GM23248 (cell line): Measurements from ENCODE around the gene COPRS. TPM values are rescaled to one million over a fixed set of nuclear protein-coding genes. Genes with fewer than 3 reads are reported as not detected.

Experiments used
- DNase-seq: peaks from one replicate; pipeline ENCODE4 v3.0.0-alpha.2; 2015
- H2AFZ ChIP-seq: fragments of 200-600 bp; sonication (generic); 2 replicates; pipeline ENCODE4 v1.6.1; 2016; ENCODE audit warnings: antibody characterized with exemption
- H3F3A ChIP-seq: fragments of 200-600 bp; sonication (generic); 2 replicates; pipeline ENCODE4 v1.6.1; 2016; ENCODE audit warnings: mild to moderate bottlenecking, antibody characterized with exemption, mixed run types; ENCODE audit not compliant: insufficient read depth
- H3K27ac ChIP-seq: fragments of 200-600 bp; sonication (generic); 2 replicates; pipeline ENCODE4 v1.5.1; 2016; ENCODE audit warnings: mild to moderate bottlenecking
- H3K27me3 ChIP-seq: fragments of 200-600 bp; sonication (generic); replicated peaks from 2 replicates; pipeline ENCODE4 v1.6.1; 2016; ENCODE audit warnings: mild to moderate bottlenecking; ENCODE audit not compliant: insufficient read depth
- H3K36me3 ChIP-seq: fragments of 200-600 bp; sonication (generic); 2 replicates; pipeline ENCODE4 v1.6.1; 2016; ENCODE audit warnings: low read depth, mild to moderate bottlenecking
- H3K4me1 ChIP-seq: fragments of 200-600 bp; sonication (generic); 2 replicates; pipeline ENCODE4 v1.6.1; 2016; ENCODE audit warnings: mild to moderate bottlenecking; ENCODE audit not compliant: insufficient read depth
- H3K4me2 ChIP-seq: fragments of 200-600 bp; sonication (generic); one replicate; pipeline ENCODE4 v1.6.1; 2016; ENCODE audit warnings: mild to moderate bottlenecking; ENCODE audit not compliant: unreplicated experiment
- H3K4me3 ChIP-seq: fragments of 200-600 bp; sonication (generic); 2 replicates; pipeline ENCODE4 v1.5.1; 2016; ENCODE audit warnings: mild to moderate bottlenecking
- H3K79me2 ChIP-seq: fragments of 200-600 bp; sonication (generic); 2 replicates; pipeline ENCODE4 v1.6.1; 2016; ENCODE audit warnings: mild to moderate bottlenecking; ENCODE audit not compliant: insufficient read depth
- H3K9ac ChIP-seq: fragments of 200-600 bp; sonication (generic); 2 replicates; pipeline ENCODE4 v1.6.1; 2016; ENCODE audit warnings: mild to moderate bottlenecking
- H3K9me2 ChIP-seq: fragments of 200-600 bp; sonication (generic); 2 replicates; pipeline ENCODE4 v1.6.1; 2016; ENCODE audit warnings: mixed run types, mild to moderate bottlenecking, moderate library complexity; ENCODE audit not compliant: insufficient read depth
- H3K9me3 ChIP-seq: fragments of 200-600 bp; sonication (generic); one replicate; pipeline ENCODE4 v1.6.1; 2017; ENCODE audit warnings: low read depth
- H4K20me1 ChIP-seq: fragments of 200-600 bp; sonication (generic); 2 replicates; pipeline ENCODE4 v1.6.0; 2016; ENCODE audit not compliant: insufficient read depth
- EZH2 ChIP-seq: fragments of 200-600 bp; sonication (generic); IDR thresholded peaks from 2 replicates; pipeline ENCODE4 v1.6.1; 2018; ENCODE audit warnings: antibody characterized with exemption, mild to moderate bottlenecking; ENCODE audit not compliant: insufficient read depth, poor library complexity, severe bottlenecking
- EZH2phosphoT487 ChIP-seq: fragments of 200-600 bp; sonication (generic); IDR thresholded peaks from 2 replicates; pipeline ENCODE4 v1.6.1; 2018; ENCODE audit warnings: antibody characterized with exemption, moderate library complexity, mild to moderate bottlenecking, low read depth; ENCODE audit not compliant: insufficient read depth
- WGBS, 2 experiments: methylation state at CpG; one replicate each; pipeline ENCODE4 v1.1.6; 2015 to 2017; ENCODE audit warnings: low lambda C conversion rate in 2 of 2, low coverage in 1 of 2; ENCODE audit errors: missing lambda C conversion rate in 2 of 2; 5-methylcytosine and 5-hydroxymethylcytosine counted together
- in situ Hi-C: fragments of 300-500 bp; cut with MboI; formaldehyde crosslinking; loops from 2 replicates; pipeline ENCODE4 v1.15.0; 2020
- polyA plus RNA-seq: library from polyadenylated mRNA; unstranded; fragments of >200 nt; fragmentation: Nextera tagmentation; extraction: Ambion mirVana; gene quantifications from 2 replicates; pipeline ENCODE4 v1.2.1, GENCODE V29; 2016
- total RNA-seq: library from RNA; depleted of rRNA; stranded (reverse); fragments of >200 nt; shearing (Covaris generic); gene quantifications from 2 replicates; pipeline ENCODE4 v1.2.3, GENCODE V29; 2014

The COPRS gene
- total and polyA plus RNA-seq, 2 experiments from 2014 or later, result 105 to 113 TPM

DNA sequence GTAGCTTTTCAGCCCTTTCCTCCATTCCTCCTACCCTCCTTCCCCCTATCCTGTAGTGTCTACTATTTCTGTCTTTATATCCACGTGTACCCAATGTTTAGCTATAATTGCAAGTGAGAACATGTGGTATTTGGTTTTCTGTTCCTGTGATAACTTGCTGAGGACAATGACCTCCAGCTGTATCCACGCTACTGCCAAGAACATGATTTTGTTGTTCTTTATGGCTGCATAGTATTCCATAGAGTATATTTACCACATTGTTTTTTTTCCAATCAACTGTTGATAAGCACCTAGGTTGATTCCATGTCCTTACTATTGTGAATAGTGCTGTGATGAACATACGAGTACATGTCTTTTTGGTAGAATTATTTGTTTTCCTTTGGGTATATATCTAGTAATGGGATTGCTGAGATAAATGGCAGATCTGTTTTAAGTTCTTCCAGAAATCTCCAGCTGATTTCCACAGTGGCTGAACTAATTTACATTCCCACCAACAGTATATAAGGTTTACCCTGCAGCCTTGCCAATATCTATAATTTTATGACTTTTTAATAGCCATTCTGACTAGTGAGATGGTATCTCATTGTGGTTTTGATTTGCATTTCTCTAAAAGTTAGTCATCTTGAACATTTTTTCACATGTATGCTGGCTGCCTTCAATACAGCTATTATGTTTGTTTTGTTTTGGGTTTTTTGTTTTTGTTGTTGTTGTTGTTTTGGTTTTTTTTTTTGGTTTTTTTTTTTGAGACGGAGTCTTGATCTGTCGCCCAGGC lies 10.9 kb upstream of the COPRS start:
- Histone ChIP-seq H3K4me2 (no peak overlapping the region), H3K9ac (no peak overlapping the region), H3K4me3 (no peak overlapping the region), H2AFZ (no peak overlapping the region), H3K36me3 (peaks cover 82% of the 10 kb centered on the region), H4K20me1 (no peaks in the 10 kb centered on the region), H3K27me3 (no peaks in the 10 kb centered on the region), H3K9me2 (no peaks in the 10 kb centered on the region), H3K9me3 (no peaks in the 10 kb centered on the region), H3K27ac (no peak overlapping the region), H3F3A (no peaks in the 10 kb centered on the region), H3K79me2 (no peaks in the 10 kb centered on the region), H3K4me1 (no peaks in the 10 kb centered on the region)
- TF ChIP-seq EZH2 (no peak), EZH2phosphoT487 (no peak)
- in situ Hi-C loops, result no loop called here
- WGBS, 2 experiments, result 91 to 94% methylated on average over 5 of the region's 5 CpGs
- DNase-seq, result peak; percentile 44

DNA sequence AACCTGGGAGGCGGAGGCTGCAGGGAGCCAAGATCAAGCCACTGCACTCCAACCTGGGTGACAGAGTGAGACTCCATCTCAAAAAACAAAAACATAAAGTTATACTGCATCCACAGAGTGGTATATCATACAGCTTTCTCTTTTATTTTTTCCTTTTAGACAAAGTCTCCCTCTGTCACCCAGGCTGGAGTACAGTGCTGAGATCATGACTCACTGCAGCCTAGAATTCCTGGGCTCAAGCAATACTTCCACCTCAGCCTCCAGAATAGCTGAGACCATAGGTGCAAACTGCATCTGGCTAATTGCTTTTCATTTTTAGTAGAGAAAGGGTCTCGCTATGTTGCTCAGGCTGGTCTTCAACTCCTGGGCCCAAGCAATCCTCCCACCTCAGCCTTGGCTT lies 10.0 kb upstream of the COPRS start:
- Histone ChIP-seq H2AFZ (no peak overlapping the region), H3K9me2 (no peaks in the 10 kb centered on the region), H4K20me1 (no peaks in the 10 kb centered on the region), H3K79me2 (no peaks in the 10 kb centered on the region), H3K9me3 (no peaks in the 10 kb centered on the region), H3K4me2 (no peak overlapping the region), H3K4me1 (no peaks in the 10 kb centered on the region), H3K36me3 (peaks cover 83% of the 10 kb centered on the region), H3K27ac (no peak overlapping the region), H3K9ac (no peak overlapping the region), H3K27me3 (no peaks in the 10 kb centered on the region), H3K4me3 (no peak overlapping the region), H3F3A (no peaks in the 10 kb centered on the region)
- peak; percentile 39 for DNase-seq
- TF ChIP-seq EZH2, result no peak
- no peak for TF ChIP-seq EZH2phosphoT487
- in situ Hi-C loops, result no loop called here
- 98 to 100% methylated on average over 2 of the region's 2 CpGs for WGBS, 2 experiments

DNA sequence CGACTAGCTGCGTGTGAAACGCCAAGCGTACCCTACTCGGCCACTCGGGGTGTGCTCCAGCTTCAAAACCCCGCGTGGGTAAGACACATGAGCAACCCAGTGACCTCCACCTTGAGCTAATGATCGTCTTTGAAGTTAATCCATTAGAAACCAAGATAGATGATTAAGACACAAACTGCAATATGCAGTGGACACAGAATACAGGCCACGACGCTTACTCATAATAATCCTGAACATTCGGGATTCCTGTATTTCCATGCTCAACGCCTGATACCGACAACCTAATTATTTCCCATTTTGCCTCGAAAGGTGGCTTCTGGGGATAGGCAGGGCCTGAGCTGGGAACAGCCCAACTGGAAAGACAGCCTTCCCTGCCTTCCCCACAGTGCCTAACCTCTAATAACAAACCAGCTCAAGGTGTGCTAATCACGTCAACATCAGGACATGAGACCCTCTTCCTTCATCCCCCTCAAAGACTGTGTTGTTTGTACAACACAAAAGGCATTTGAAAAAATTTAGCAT lies 504 bp upstream of the COPRS start:
- peak overlapping the region; percentile 50; the same call in 1 of the 2 replicates for H3K9ac ChIP-seq
- peak overlapping the region; percentile 65 for H3K27ac ChIP-seq
- H3K4me2 ChIP-seq, result peak overlapping the region; percentile 91
- H3K9me3 ChIP-seq, result no peaks in the 10 kb centered on the region
- 14% methylated on average over 15 to 16 of the region's 16 CpGs for WGBS, 2 experiments
- H2AFZ ChIP-seq, result 0 out of 2 replicates have a peak overlapping the region, but pooled peaks have one; percentile 57
- DNase-seq, result no peak
- in situ Hi-C loops, result no loop called here
- H3K27me3 ChIP-seq, result no peaks in the 10 kb centered on the region
- H3K9me2 ChIP-seq, result no peaks in the 10 kb centered on the region
- peaks cover 22% of the 10 kb centered on the region for H3K36me3 ChIP-seq
- H4K20me1 ChIP-seq, result no peaks in the 10 kb centered on the region
- no peak for TF ChIP-seq EZH2
- TF ChIP-seq EZH2phosphoT487, result no peak
- H3K79me2 ChIP-seq, result peaks cover 40% of the 10 kb centered on the region
- H3F3A ChIP-seq, result peaks cover 59% of the 10 kb centered on the region
- peaks cover 25% of the 10 kb centered on the region for H3K4me1 ChIP-seq
- peak overlapping the region; percentile 71 for H3K4me3 ChIP-seq

DNA sequence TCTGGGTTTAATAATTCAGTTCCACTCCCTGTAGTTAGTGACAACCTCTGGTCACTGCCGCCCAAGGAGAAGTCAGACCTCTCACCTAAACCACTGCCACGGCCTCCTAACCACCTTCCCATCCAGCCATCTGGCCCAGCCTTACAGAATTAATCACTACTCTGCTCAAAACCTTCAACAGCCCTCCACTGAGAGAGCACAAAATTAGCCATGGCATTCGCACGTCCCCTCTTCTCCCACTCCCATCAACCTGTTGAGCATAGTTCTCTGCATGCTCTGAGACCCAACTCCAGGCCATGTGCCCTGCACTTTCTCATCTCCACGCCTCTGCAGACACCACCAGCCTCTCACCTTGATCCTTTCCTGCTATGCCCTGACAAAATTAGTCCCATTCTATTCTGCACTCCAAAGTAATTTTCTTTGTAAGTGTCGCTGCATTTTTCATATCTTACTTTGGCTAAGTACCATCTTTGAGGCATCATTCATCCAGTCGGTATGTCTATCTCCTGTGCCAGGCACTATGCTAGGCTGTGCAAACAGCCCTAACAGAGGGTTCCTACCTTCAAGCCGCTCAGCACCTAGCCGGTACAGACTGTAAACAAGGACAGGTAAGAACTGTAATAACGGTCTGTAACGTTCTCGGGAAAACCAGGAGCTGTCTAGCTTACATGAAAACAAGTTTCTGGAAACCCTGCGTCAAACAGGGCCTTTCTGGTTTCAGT lies 963 bp downstream of the COPRS start:
- Histone ChIP-seq H3K9me2 (no peaks in the 10 kb centered on the region), H3K4me1 (peaks cover 25% of the 10 kb centered on the region), H3K27ac (peak overlapping the region; percentile 65), H3K36me3 (peaks cover 8% of the 10 kb centered on the region), H3K9me3 (no peaks in the 10 kb centered on the region), H3K79me2 (peaks cover 54% of the 10 kb centered on the region), H3F3A (peaks cover 55% of the 10 kb centered on the region), H3K4me3 (peak overlapping the region; percentile 84), H3K4me2 (peak overlapping the region; percentile 96), H3K9ac (peak overlapping the region; percentile 78), H4K20me1 (no peaks in the 10 kb centered on the region), H2AFZ (peak overlapping the region; percentile 57), H3K27me3 (no peaks in the 10 kb centered on the region)
- DNase-seq, result peak; percentile 68
- in situ Hi-C loops, result no loop called here
- no peak for TF ChIP-seq EZH2phosphoT487
- 25 to 26% methylated on average over 13 of the region's 13 CpGs for WGBS, 2 experiments
